Fibroblast of skin of scalp (primary cell): ENCODE data around the gene CCS.
A peak's percentile ranks its signal among the peaks of the same experiment; 100 is the strongest.
"Not testable (repeated sequence)": the region's sequence is repeated elsewhere in the genome, so short reads cannot be mapped to it uniquely, and the experiment has no call there.

Experiments used
- DNase-seq: peaks from one replicate; pipeline ENCODE4 v3.0.0-alpha.2; 2013

The CCS gene

DNA sequence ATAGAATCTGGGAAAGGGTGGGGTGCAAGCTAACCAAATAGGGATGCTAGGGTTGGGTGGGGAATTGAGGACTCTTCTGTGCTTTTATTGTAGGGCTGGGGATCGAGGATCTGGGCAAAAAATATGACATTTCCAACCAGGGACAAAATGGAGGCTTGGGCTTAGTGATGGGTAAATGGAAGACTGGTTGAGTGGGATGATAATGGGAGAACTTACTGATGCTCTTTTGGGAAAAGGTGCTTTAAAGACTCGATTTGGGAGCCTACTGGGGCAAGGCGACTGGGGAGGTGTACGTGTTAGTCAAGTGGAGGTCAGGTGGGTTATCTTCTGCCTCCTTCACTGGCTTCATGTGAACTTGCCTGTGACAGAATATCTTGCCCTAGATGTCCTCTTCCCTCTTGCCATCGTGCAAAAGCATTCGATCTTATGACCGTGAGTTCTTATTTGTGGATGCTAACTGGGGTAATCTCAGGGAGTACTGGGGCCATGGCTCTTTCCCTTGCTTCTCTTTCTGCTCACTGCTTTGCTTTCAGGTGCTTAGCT, 35.1 kb downstream of the CCS start:
- no peak for DNase-seq

GRCh38 chr11:66629356-66629755, 36.4 kb downstream of the CCS start:
- no peak for DNase-seq

- no peak for DNase-seq
Observed at GRCh38 chr11:66631883-66632282, 38.9 kb downstream of the CCS start.

- DNase-seq = no peak
Observed at GRCh38 chr11:66632952-66633351, 40.0 kb downstream of the CCS start.

- DNase-seq = no peak
Observed at GRCh38 chr11:66636411-66636810, 43.4 kb downstream of the CCS start.

DNA sequence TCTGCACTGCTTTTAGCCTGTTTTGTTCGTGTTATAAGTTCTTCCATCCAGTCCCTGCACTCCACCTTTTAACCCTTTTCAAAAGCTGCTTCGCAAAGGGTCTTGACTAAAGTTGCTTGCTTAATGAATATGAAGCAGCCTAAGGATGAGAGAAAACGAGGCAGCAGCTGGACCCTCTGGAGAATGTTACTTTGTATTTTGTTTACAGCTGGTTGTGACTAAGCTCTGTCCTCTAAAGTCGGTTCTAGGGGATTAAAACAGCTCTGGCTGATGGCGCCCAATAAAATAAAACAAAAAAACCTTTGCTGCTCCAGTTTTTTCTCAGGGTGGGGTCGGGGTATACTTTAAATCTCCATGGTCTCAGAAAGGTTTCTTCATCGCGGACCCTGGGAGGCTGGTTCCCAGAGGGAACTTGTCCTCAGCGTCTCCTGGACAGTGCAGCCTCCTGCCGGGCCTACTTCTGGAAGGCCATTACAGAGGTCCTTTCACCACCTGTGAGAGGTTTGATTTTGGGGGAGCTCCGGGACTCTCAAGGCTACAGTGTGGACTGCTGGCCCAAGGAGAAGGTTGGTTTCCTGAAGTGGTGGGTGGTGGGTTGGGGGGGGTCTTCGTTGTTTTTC, 44.7 kb downstream of the CCS start:
- DNase-seq = no peak

DNA sequence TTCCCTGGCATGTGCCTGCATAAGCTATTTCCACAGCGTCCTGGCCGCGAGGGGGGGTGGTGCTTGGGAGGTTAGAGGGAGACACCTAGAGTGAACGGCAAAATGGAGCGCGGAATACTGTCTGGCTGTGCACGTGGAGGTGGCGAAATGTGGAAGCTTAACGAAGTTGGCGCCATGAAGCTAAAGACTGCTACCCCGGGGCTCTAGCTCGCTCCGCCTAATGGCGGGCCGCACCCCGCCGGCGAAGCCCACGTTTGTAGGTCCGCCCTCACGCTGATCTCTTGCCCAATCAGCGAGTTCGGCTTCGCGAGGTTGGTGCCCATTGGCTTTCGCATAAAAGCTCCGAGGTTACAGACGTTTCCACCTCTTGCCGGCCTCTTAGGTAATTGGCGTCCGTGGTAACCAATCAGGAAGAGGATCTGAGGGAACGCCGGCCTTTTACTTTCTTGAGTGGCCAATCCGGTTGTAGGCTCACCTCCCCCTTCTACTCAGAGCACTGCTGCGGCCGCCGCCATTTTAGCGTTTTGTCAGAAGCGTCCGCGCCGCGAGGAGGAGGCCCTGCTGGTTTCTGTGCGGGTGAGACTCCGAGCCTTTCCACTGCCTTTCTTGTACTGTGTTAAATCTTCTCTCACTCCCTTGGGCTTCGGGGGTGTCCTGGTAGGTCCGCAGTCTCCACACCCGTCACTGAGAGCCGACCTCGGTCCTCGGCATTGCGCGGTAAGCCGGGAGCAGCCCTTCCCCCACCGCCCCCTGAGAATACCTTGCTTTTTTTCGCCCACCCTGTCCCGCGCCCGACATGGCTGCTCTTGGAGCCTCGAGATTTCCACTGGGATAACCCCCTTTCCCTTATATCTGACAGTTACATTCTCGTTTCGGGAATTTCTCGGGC, 45.4 kb downstream of the CCS start, which contains the start of gene RBM4:
TSS of gene RBM4 (plus strand) at position 527 of the 889 bp plus-strand sequence. CDS start 1,009 bp downstream, outside the sequence.
- DNase-seq = peak; percentile 100

GRCh38 chr11:66639066-66639813, 46.3 kb downstream of the CCS start:
- peak; percentile 43 for DNase-seq

DNA sequence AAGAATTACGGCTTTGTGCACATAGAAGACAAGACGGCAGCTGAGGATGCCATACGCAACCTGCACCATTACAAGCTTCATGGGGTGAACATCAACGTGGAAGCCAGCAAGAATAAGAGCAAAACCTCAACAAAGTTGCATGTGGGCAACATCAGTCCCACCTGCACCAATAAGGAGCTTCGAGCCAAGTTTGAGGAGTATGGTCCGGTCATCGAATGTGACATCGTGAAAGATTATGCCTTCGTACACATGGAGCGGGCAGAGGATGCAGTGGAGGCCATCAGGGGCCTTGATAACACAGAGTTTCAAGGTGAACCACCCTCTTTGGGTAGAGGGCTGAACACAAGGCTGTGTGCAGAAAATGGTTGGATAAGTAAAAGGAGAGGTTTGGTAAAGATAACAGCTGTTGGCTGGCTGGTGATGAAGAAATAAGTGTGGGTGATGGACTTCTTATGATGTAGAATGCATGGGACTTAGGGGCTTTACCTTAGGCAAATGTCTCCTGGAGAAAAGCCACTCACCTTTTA, 46.9 kb downstream of the CCS start:
- not testable (repeated sequence) for DNase-seq

- DNase-seq = peak; percentile 36
Observed at GRCh38 chr11:66641834-66642233, 48.8 kb downstream of the CCS start.

GRCh38 chr11:66643745-66644437, 50.9 kb downstream of the CCS start:
- no peak for DNase-seq

GRCh38 chr11:66646828-66647227, 53.8 kb downstream of the CCS start:
- no peak for DNase-seq

DNA sequence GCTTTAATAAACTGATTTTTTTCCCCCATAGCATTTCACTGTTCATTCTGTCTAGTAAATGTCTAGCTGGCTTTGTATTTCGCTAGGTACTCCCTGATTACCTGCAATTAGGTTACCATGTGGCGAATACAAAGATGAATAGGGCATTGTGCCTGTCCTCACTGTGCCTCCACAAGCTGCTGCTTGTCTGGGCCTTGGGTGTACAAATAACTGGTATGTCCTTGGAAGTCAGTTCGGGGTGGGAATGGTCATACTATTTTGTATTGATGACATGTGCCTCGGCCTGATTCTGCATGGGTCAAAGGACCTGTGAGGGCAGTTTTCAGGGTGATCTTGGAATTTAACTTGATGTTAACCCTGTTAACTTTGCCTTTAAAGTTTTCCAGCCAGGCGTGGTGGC, 56.9 kb downstream of the CCS start:
- DNase-seq = no peak

- DNase-seq = no peak
Observed at GRCh38 chr11:66651016-66651415, 58.0 kb downstream of the CCS start.

- no peak for DNase-seq
Observed at GRCh38 chr11:66652651-66653050, 59.7 kb downstream of the CCS start.

- DNase-seq = no peak
Observed at GRCh38 chr11:66653123-66653522, 60.1 kb downstream of the CCS start.
